NB4 (cell line): ENCODE measurements around the gene CIB4.

Experiments
- MAX ChIP-seq: IDR thresholded peaks from 2 replicates; pipeline ENCODE4 v1.6.1; 2011; ENCODE audit warnings: low read depth, low read length
- MYC ChIP-seq: IDR thresholded peaks from 2 replicates; pipeline ENCODE4 v1.6.1; 2011; ENCODE audit warnings: low read depth, low read length
- POLR2A ChIP-seq: IDR thresholded peaks from 2 replicates; pipeline ENCODE4 v1.6.1; 2011; ENCODE audit warnings: mild to moderate bottlenecking; ENCODE audit not compliant: insufficient read length; ENCODE audit errors: extremely low read depth
- TF ChIP-seq, protein P1 (sequence below): IDR thresholded peaks from one replicate; pipeline ENCODE4 v1.5.1; 2012; ENCODE audit warnings: low read depth, low read length

DNA sequence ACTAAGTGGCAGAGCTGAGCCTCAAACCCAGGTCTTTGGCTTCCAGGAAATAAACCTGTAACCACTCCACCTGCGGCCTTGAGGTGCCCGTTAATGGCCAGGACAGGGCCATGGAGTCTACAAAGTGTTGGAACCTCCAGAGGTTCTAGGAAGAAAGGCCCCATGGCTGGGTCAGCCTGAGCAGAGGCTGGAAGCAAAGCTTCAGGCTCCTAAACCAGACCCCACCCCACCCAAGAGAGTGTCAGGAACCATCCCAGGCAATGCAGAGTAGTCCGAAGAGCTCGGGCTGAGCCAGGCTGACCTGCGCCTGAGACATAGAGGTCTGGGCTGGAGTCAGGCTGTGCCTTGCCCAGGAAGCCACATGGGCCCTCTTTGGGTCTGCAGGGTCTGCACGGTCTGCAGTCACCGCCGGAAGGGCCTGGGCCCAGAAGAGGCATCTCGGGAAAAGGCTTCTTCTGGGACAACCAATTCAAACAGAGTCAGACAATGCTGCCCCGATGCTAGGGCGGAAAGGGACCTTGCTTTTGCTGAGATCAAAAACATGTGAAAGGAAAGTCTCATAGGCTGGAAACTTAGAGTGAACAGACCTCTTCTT is 6.4 kb downstream of the CIB4 start:
- TF ChIP-seq, protein P1, sequence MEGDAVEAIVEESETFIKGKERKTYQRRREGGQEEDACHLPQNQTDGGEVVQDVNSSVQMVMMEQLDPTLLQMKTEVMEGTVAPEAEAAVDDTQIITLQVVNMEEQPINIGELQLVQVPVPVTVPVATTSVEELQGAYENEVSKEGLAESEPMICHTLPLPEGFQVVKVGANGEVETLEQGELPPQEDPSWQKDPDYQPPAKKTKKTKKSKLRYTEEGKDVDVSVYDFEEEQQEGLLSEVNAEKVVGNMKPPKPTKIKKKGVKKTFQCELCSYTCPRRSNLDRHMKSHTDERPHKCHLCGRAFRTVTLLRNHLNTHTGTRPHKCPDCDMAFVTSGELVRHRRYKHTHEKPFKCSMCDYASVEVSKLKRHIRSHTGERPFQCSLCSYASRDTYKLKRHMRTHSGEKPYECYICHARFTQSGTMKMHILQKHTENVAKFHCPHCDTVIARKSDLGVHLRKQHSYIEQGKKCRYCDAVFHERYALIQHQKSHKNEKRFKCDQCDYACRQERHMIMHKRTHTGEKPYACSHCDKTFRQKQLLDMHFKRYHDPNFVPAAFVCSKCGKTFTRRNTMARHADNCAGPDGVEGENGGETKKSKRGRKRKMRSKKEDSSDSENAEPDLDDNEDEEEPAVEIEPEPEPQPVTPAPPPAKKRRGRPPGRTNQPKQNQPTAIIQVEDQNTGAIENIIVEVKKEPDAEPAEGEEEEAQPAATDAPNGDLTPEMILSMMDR = no peak
- no peak for TF ChIP-seq POLR2A
- TF ChIP-seq MYC = no peak
- TF ChIP-seq MAX = no peak
